Ovary (tissue), 3 donors: ENCODE data around the gene IGDCC3.

Experiments used
- EP300 ChIP-seq: sonication (generic); formaldehyde crosslinking; IDR thresholded peaks from one replicate; pipeline ENCODE4 v1.6.1; 2017; ENCODE audit warnings: antibody characterized with exemption
- POLR2A ChIP-seq: fragments of 450-650 bp; IDR thresholded peaks from one replicate; pipeline ENCODE4 v1.6.1; 2017; ENCODE audit warnings: antibody characterized with exemption, mild to moderate bottlenecking, moderate library complexity
- TF ChIP-seq, protein P1 (sequence below), 3 donors: fragments of 450-650 bp in 2 of 3; fragments of 200-600 bp in 1 of 3; IDR thresholded peaks; one replicate each; pipeline versions ENCODE4 v1.5.1 to v1.8.0; 2016 to 2022; ENCODE audit warnings: antibody characterized with exemption in 3 of 3, mild to moderate bottlenecking in 1 of 3
- donor health status: DM: no; HTN: no; CAD: no.

DNA sequence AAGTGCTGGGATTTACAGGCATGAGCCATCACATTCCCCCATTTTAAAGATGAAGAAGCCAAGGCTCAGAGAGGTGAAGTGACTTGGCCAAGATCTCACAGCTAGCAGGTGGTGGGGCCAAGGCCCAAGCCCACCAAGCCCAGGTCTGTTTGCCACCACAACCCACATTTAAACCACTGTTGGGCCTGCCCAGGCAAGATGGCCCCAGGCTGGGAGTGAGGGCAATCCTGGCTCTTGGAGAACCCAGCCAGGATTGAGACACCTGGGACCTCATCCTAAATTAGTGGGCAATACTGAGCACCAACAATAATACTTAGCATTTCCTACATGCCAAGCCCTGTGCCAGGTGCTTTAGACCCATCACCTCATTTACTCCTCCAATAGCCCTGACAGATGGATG lies 6.9 kb downstream of the IGDCC3 start:
- TF ChIP-seq, protein P1, sequence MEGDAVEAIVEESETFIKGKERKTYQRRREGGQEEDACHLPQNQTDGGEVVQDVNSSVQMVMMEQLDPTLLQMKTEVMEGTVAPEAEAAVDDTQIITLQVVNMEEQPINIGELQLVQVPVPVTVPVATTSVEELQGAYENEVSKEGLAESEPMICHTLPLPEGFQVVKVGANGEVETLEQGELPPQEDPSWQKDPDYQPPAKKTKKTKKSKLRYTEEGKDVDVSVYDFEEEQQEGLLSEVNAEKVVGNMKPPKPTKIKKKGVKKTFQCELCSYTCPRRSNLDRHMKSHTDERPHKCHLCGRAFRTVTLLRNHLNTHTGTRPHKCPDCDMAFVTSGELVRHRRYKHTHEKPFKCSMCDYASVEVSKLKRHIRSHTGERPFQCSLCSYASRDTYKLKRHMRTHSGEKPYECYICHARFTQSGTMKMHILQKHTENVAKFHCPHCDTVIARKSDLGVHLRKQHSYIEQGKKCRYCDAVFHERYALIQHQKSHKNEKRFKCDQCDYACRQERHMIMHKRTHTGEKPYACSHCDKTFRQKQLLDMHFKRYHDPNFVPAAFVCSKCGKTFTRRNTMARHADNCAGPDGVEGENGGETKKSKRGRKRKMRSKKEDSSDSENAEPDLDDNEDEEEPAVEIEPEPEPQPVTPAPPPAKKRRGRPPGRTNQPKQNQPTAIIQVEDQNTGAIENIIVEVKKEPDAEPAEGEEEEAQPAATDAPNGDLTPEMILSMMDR (IDR thresholded peaks at IDR 0.05) = no peak
- TF ChIP-seq POLR2A (no peak), EP300 (no peak)
